HepG2 (cell line): ENCODE data around the gene SLC28A1. TPM values are rescaled to one million over a fixed set of nuclear protein-coding genes. Genes with fewer than 3 reads are reported as not detected.
A peak's percentile ranks its signal among the peaks of the same experiment; 100 is the strongest.

Experiments
- BCL3 ChIP-seq: sonication (generic); formaldehyde crosslinking; IDR thresholded peaks from 2 replicates; pipeline ENCODE4 v1.5.1; 2020; ENCODE audit warnings: mild to moderate bottlenecking, missing genetic modification reagents, moderate library complexity
- MIER3 ChIP-seq: IDR thresholded peaks from 2 replicates; pipeline ENCODE4 v1.6.1; 2016; ENCODE audit warnings: missing compliant biosample characterization, borderline replicate concordance
- NFYB ChIP-seq: sonication (generic); formaldehyde crosslinking; IDR thresholded peaks from 2 replicates; pipeline ENCODE4 v1.4.0; 2020; ENCODE audit warnings: missing genetic modification reagents
- SCMH1 ChIP-seq: sonication (generic); formaldehyde crosslinking; IDR thresholded peaks from 2 replicates; pipeline ENCODE4 v1.9.0; 2021; ENCODE audit warnings: missing genetic modification reagents, mild to moderate bottlenecking, borderline replicate concordance
- SMAD3 ChIP-seq: sonication (generic); formaldehyde crosslinking; IDR thresholded peaks from 2 replicates; pipeline ENCODE4 v1.4.0; 2020; ENCODE audit warnings: missing genetic modification reagents
- SUZ12 ChIP-seq: fragments of 150-350 bp; IDR thresholded peaks from 2 replicates; pipeline ENCODE4 v1.6.1; 2014; ENCODE audit warnings: low read depth, low read length
- ZBTB46 ChIP-seq: sonication (generic); formaldehyde crosslinking; IDR thresholded peaks from 2 replicates; pipeline ENCODE4 v1.4.0; 2020; ENCODE audit warnings: mild to moderate bottlenecking, missing genetic modification reagents, borderline replicate concordance
- ZFP62 ChIP-seq: sonication (generic); formaldehyde crosslinking; IDR thresholded peaks from 2 replicates; pipeline ENCODE4 v1.4.0; 2020; ENCODE audit warnings: missing genetic modification reagents
- ZFP91 ChIP-seq: sonication (generic); formaldehyde crosslinking; IDR thresholded peaks from 2 replicates; pipeline ENCODE4 v1.9.0; 2022; ENCODE audit warnings: missing genetic modification reagents, mild to moderate bottlenecking, borderline replicate concordance
- ZIK1 ChIP-seq: sonication (generic); formaldehyde crosslinking; IDR thresholded peaks from 2 replicates; pipeline ENCODE4 v1.5.0; 2020; ENCODE audit warnings: mild to moderate bottlenecking, low read depth, missing genetic modification reagents, borderline replicate concordance
- ZNF407 ChIP-seq: sonication (generic); formaldehyde crosslinking; IDR thresholded peaks from one replicate; pipeline ENCODE4 v1.5.1; 2020; ENCODE audit warnings: mild to moderate bottlenecking, missing genetic modification reagents; ENCODE audit errors: not compliant biosample characterization
- ZNF414 ChIP-seq: sonication (generic); formaldehyde crosslinking; IDR thresholded peaks from 2 replicates; pipeline ENCODE4 v1.5.0; 2020; ENCODE audit warnings: missing genetic modification reagents
- ZNF547 ChIP-seq: sonication (generic); formaldehyde crosslinking; IDR thresholded peaks from 2 replicates; pipeline ENCODE4 v1.5.1; 2020; ENCODE audit warnings: mild to moderate bottlenecking, missing genetic modification reagents
- ZNF619 ChIP-seq: sonication (generic); formaldehyde crosslinking; IDR thresholded peaks from 2 replicates; pipeline ENCODE4 v1.4.0; 2020; ENCODE audit warnings: mild to moderate bottlenecking, missing genetic modification reagents
- ZSCAN22 ChIP-seq: sonication (generic); formaldehyde crosslinking; IDR thresholded peaks from 2 replicates; pipeline ENCODE4 v1.4.0; 2020; ENCODE audit warnings: mild to moderate bottlenecking, missing genetic modification reagents
- polyA plus RNA-seq, 8 experiments: library from polyadenylated mRNA; depleted of rRNA in 3 of 8; stranded (reverse) in 7 of 8; unstranded in 1 of 8; fragments of >200 nt; fragmentation: Illumina TruSeq in 4 of 8; extraction: Trizol in 4 of 8; gene quantifications; 2 replicates each; pipeline versions ENCODE4 v1.2.1 to v1.2.3, GENCODE V29; 2011 to 2016; ENCODE audit warnings: low read depth in 4 of 8, missing spikeins in 1 of 8, mixed read lengths in 1 of 8; ENCODE audit not compliant: insufficient read depth in 1 of 8
- total RNA-seq, 5 experiments: library from RNA; depleted of rRNA; stranded (reverse); fragments of >200 nt; fragmentation: Illumina TruSeq; extraction: Trizol; gene quantifications; 2 replicates each; pipeline ENCODE4 v1.2.3, GENCODE V29; 2016; ENCODE audit warnings: low read depth in 1 of 5

The SLC28A1 gene
- total and polyA plus RNA-seq, 2 of the 13 experiments (the other 11 are each of a cell fraction or from before 2014, with no cell fraction given): 0.31 to 5.8 TPM

GRCh38 chr15:84914909-84915605 is 30.6 kb downstream of the SLC28A1 start (continued):
- TF ChIP-seq ZNF407 (CRISPR knock-in tag): no peak
- no peak for TF ChIP-seq ZBTB46 (CRISPR knock-in tag)
- TF ChIP-seq ZFP91 (CRISPR knock-in tag): peak; percentile 53; the same call in 1 of the 2 replicates
- no peak for TF ChIP-seq ZSCAN22 (CRISPR knock-in tag)
- no peak for TF ChIP-seq ZFP62 (CRISPR knock-in tag)
- TF ChIP-seq ZIK1: 0 out of 2 replicates have a peak, but pooled peaks have one; percentile 9
- TF ChIP-seq MIER3 (CRISPR knock-in tag): peak; percentile 40; the same call in 1 of the 2 replicates
- no peak for TF ChIP-seq NFYB (CRISPR knock-in tag)
- TF ChIP-seq SCMH1: no peak
- TF ChIP-seq ZNF619: no peak
- TF ChIP-seq ZNF547 (CRISPR knock-in tag): 0 out of 2 replicates have a peak, but pooled peaks have one; percentile 20
- TF ChIP-seq BCL3 (CRISPR knock-in tag): no peak; the same call in 1 of the 2 replicates
- TF ChIP-seq ZNF414 (CRISPR knock-in tag): peak; percentile 81; the same call in 1 of the 2 replicates
- no peak for TF ChIP-seq SMAD3 (CRISPR knock-in tag)
- no peak for TF ChIP-seq SUZ12
